ENCODE data around the gene GTF3C4.

DNA sequence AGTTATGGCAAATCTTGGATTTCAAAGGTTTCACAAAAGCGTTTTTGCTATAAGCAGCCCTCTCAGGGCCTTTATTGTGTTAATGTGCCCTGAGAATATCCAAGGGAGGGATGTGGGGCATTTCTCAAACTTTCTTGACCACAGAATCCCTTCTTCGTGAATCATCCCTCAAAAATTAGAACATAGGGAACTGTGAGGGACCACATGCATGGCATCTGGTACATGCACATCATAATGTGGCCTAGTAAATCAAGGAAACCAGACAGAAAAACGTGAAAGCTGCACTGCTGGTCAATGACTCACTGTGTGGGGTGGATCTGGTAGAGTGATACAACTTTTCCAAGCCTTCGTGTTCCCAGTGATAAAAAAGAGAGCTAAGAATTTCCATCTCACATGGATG lies 22.9 kb upstream of the GTF3C4 start:
- TF ChIP-seq, protein P1, sequence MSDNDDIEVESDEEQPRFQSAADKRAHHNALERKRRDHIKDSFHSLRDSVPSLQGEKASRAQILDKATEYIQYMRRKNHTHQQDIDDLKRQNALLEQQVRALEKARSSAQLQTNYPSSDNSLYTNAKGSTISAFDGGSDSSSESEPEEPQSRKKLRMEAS (IDR thresholded peaks at IDR 0.05), result no peak
- TF ChIP-seq, protein P2, sequence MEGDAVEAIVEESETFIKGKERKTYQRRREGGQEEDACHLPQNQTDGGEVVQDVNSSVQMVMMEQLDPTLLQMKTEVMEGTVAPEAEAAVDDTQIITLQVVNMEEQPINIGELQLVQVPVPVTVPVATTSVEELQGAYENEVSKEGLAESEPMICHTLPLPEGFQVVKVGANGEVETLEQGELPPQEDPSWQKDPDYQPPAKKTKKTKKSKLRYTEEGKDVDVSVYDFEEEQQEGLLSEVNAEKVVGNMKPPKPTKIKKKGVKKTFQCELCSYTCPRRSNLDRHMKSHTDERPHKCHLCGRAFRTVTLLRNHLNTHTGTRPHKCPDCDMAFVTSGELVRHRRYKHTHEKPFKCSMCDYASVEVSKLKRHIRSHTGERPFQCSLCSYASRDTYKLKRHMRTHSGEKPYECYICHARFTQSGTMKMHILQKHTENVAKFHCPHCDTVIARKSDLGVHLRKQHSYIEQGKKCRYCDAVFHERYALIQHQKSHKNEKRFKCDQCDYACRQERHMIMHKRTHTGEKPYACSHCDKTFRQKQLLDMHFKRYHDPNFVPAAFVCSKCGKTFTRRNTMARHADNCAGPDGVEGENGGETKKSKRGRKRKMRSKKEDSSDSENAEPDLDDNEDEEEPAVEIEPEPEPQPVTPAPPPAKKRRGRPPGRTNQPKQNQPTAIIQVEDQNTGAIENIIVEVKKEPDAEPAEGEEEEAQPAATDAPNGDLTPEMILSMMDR (IDR thresholded peaks at IDR 0.05), result no peak
- TF ChIP-seq, protein P3, sequence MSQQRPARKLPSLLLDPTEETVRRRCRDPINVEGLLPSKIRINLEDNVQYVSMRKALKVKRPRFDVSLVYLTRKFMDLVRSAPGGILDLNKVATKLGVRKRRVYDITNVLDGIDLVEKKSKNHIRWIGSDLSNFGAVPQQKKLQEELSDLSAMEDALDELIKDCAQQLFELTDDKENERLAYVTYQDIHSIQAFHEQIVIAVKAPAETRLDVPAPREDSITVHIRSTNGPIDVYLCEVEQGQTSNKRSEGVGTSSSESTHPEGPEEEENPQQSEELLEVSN (IDR thresholded peaks at IDR 0.05; ENCODE audit: borderline replicate concordance, low read depth), result no peak
- TF ChIP-seq POLR2A (IDR thresholded peaks at IDR 0.05; ENCODE audit: low read length), result no peak
